Breast epithelium (tissue), 4 donors: ENCODE measurements around the gene MEG3. TPM values are rescaled to one million over a fixed set of nuclear protein-coding genes. Genes with fewer than 3 reads are reported as not detected.

Experiments used
- DNase-seq, 2 donors: peaks; one replicate each; pipeline ENCODE4 v3.0.0-alpha.2; 2019; ENCODE audit warnings: low spot score in 2 of 2
- H3K27ac ChIP-seq, 2 donors: fragments of 200-600 bp; sonication (generic) in 1 of 2; one replicate each; pipeline ENCODE4 v1.5.1; 2016 to 2019; ENCODE audit warnings: mild to moderate bottlenecking in 1 of 2
- H3K27me3 ChIP-seq, 2 donors: fragments of 200-600 bp; sonication (generic) in 1 of 2; one replicate each; pipeline versions ENCODE4 v1.5.1 to v1.6.0; 2017 to 2019; ENCODE audit warnings: control low read depth in 1 of 2, mild to moderate bottlenecking in 1 of 2
- H3K36me3 ChIP-seq: fragments of 200-600 bp; one replicate; pipeline ENCODE4 v1.5.1; 2019
- H3K4me1 ChIP-seq, 2 donors: fragments of 200-600 bp; sonication (generic); one replicate each; pipeline ENCODE4 v1.5.1; 2016 to 2019; ENCODE audit warnings: control low read depth in 1 of 2
- H3K4me3 ChIP-seq, 3 donors: fragments of 200-600 bp; sonication (generic); 1 replicate in 2 of 3; 2 replicates in 1 of 3; pipeline ENCODE4 v1.5.1; 2016 to 2019; ENCODE audit warnings: mild to moderate bottlenecking in 3 of 3, moderate library complexity in 2 of 3
- H3K9me3 ChIP-seq, 2 donors: fragments of 200-600 bp; sonication (generic) in 1 of 2; one replicate each; pipeline ENCODE4 v1.5.1; 2016 to 2019; ENCODE audit warnings: control low read depth in 1 of 2
- CTCF ChIP-seq, 3 donors: fragments of 450-650 bp; IDR thresholded peaks; one replicate each; pipeline ENCODE4 v1.5.1; 2016 to 2017; ENCODE audit warnings: antibody characterized with exemption in 3 of 3, mild to moderate bottlenecking in 3 of 3, moderate library complexity in 3 of 3
- POLR2A ChIP-seq: fragments of 450-650 bp; IDR thresholded peaks from one replicate; pipeline ENCODE4 v1.6.1; 2016; ENCODE audit warnings: antibody characterized with exemption, mild to moderate bottlenecking, moderate library complexity
- POLR2AphosphoS5 ChIP-seq, 3 donors: sonication (generic); formaldehyde crosslinking; IDR thresholded peaks; one replicate each; pipeline ENCODE4 v1.6.1; 2017; ENCODE audit warnings: antibody characterized with exemption in 3 of 3
- intact Hi-C: fragments of 100-400 bp; cut with DNase I; formaldehyde crosslinking; loops from one replicate; pipeline ENCODE4 v1.15.1; 2023; ENCODE audit warnings: low total_unique reads
- total RNA-seq, 3 donors: library from RNA; depleted of rRNA; stranded (reverse); fragments of >200 nt; gene quantifications; one replicate each; pipeline ENCODE4 v1.1.0, GENCODE V29; 2016

Gene MEG3
- total RNA-seq, 3 donors from 2014 or later = 45.2 to 68.8 (median 49.8) TPM

GRCh38 chr14:100881211-100882025 is 55.5 kb downstream of the MEG3 start:
- DNase-seq = no peak
- H3K4me3 ChIP-seq = no peak overlapping the region
- no peaks in the 10 kb centered on the region for H3K36me3 ChIP-seq
- intact Hi-C loops = no loop called here
- TF ChIP-seq POLR2A = no peak
- TF ChIP-seq POLR2AphosphoS5 (IDR thresholded peaks at IDR 0.05) = no peak
- TF ChIP-seq CTCF (IDR thresholded peaks at IDR 0.05) = no peak
- H3K9me3 ChIP-seq = peaks cover 0 to 8% of the 10 kb centered on the region in 2 donors
- H3K27ac ChIP-seq = no peak overlapping the region
- peaks cover 0 to 10% of the 10 kb centered on the region in 2 donors for H3K27me3 ChIP-seq
- no peaks in the 10 kb centered on the region for H3K4me1 ChIP-seq

DNA sequence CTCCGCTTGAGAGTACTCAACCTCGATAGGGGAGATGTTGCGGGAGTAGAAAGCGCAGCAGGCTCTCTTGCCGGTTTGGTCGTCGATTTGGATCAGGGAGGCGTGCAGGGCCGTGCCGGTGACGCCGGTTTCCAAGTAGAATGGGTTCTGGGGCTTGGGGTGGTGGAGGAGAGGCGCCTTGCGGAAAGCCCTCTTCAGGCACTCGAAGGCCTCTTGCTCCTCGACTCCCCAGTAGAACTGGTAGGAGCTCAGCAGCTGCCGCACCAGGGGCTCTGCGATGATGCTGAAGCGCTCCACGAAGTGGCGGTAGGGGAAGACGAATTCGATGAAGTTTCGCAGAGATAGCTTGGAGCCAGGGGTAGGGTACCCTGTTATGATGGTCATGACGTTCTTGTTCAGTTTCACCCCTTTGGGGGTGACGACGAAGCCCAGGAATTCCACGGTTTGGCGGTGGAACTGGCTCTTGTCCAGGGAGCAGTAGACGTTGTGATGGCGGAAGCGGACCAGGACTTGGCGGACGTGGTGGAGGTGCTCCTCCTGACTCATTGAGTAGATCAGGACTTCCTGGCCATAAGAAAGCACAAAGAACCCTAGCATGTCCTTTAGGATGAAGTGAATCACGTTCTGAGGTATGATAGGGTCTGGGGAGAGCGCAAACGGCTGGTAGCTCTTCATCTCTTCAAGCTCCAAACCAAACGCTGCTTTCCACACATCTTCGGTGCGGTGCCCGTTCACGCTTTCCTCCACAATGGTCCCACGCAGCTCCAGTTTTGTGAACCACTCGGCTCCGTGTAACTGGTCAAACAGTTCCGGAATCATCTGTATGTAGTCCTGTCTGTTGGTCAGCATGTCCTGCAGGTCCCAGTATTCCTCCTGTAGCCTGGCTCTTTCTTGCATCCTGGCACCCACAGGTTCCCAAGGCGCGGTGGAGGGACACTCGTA is 56.4 kb downstream of the MEG3 start:
- intact Hi-C loops = no loop called here
- H3K36me3 ChIP-seq = no peaks in the 10 kb centered on the region
- no peak overlapping the region for H3K27ac ChIP-seq
- DNase-seq = no peak
- no peak overlapping the region for H3K4me3 ChIP-seq
- TF ChIP-seq POLR2AphosphoS5 (IDR thresholded peaks at IDR 0.05) (no peak), POLR2A (no peak), CTCF (IDR thresholded peaks at IDR 0.05) (no peak)
- H3K4me1 ChIP-seq = no peaks in the 10 kb centered on the region
- H3K9me3 ChIP-seq = peaks cover 0 to 8% of the 10 kb centered on the region in 2 donors
- peaks cover 0 to 10% of the 10 kb centered on the region in 2 donors for H3K27me3 ChIP-seq

DNA sequence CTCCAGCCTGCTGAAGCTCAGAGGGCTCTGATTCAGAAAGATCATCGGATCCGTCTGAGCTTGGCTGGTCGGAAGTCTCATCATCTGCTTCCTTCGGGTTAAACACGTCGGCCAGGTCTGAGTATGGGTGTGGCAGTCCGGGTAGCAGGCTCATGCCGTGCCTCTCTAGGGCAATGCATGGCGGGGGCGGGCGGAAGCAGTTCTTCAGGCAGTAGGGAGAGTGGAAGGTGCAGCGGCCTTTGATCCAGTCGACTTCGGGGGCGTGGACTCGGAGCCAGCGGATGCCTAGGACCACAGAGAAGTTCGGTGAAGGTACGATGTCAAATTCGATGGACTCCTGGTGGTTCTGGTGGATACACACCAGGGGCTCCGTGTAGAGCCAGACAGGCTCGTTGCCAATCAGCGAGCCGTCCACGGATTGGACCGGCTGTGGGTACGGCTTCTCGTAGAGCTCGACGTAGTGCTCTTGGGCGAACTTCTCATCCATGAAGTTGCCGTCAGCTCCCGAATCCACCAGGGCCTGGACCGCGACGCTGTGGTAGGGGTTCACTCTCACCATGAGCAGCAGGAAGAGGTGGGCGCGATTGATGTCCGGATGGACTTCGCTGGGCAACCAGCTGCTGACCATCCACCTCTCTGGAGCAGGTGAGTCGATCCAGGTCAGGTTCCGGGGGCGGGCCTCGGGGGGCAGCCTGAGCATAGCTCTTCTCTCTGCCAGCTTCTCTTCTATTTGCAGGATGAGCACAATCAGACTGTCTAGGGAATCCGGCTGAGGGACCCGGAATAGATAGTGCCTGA is 57.3 kb downstream of the MEG3 start:
- TF ChIP-seq CTCF (IDR thresholded peaks at IDR 0.05) (no peak), POLR2AphosphoS5 (IDR thresholded peaks at IDR 0.05) (no peak), POLR2A (no peak)
- Histone ChIP-seq H3K27me3 (peaks cover 0 to 2% of the 10 kb centered on the region in 2 donors), H3K27ac (no peak overlapping the region), H3K9me3 (peaks cover 0 to 8% of the 10 kb centered on the region in 2 donors), H3K4me3 (no peak overlapping the region), H3K36me3 (no peaks in the 10 kb centered on the region), H3K4me1 (no peaks in the 10 kb centered on the region)
- no peak for DNase-seq
- intact Hi-C loops = no loop called here

DNA sequence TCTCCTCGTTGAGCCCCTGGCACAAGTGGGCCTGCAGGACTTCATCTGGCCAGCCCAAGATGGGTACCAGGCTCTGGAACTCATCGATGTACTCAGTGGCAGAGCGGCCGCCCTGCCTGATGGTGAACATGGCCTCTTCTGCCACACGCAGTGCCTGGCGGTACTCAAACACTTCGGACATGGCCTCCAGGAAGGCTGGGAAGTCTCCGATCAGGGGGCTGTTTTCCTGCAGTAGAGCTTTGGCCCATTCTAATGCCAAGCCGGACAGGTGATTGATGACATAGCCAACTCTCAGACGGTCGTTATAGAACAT is 57.8 kb downstream of the MEG3 start:
- H3K36me3 ChIP-seq = no peaks in the 10 kb centered on the region
- TF ChIP-seq POLR2AphosphoS5 (IDR thresholded peaks at IDR 0.05) (no peak), CTCF (IDR thresholded peaks at IDR 0.05) (no peak), POLR2A (no peak)
- no peak overlapping the region for H3K4me3 ChIP-seq
- H3K9me3 ChIP-seq = peaks cover 0 to 8% of the 10 kb centered on the region in 2 donors
- intact Hi-C loops = no loop called here
- no peak overlapping the region for H3K27ac ChIP-seq
- no peak for DNase-seq
- H3K27me3 ChIP-seq = no peaks in the 10 kb centered on the region
- no peaks in the 10 kb centered on the region for H3K4me1 ChIP-seq
